ENCODE results near the gene SNUPN. TPM values are rescaled to one million over a fixed set of nuclear protein-coding genes. Genes with fewer than 3 reads are reported as not detected.

Gene SNUPN
- total and polyA plus RNA-seq, 2 of the 8 experiments (the other 6 are each of a cell fraction or from before 2014, with no cell fraction given), result 13.3 to 28.2 TPM

GRCh38 chr15:75663931-75664421 is 38.5 kb upstream of the SNUPN start:
- no peak overlapping the region for H3K18ac ChIP-seq (ENCODE audit: extremely low read depth, low read length)

More at GRCh38 chr15:75663931-75664421, 38.5 kb upstream of the SNUPN start:
- ChIA-PET POLR2A (ENCODE audit: partially characterized antibody) (interaction anchor here (0.6 to 1.6 kb wide), 2 partner anchors 12 to 56 kb away, joined by 3 to 6 read pairs; no protein-coding TSS in a partner anchor), CTCF (ENCODE audit: partially characterized antibody) (interaction anchor here (1.1 kb wide), 1 partner anchor 20 kb away, joined by 3 read pairs; no protein-coding TSS in a partner anchor)
- Histone ChIP-seq H2AFZ (ENCODE audit: low read length) (no peak overlapping the region), H3K27ac (ENCODE audit: low read depth, low read length) (no peak overlapping the region), H3K9me3 (ENCODE audit: insufficient read depth in 2 of 2, low read depth in 1 of 2, low read length in 1 of 2) (no peaks in the 10 kb centered on the region), H4K8ac (ENCODE audit: extremely low read depth, insufficient read depth, low read length) (no peak overlapping the region), H2BK120ac (replicated peaks; ENCODE audit: low read depth, low read length) (no peak overlapping the region), H3K4ac (replicated peaks; ENCODE audit: insufficient read length, low read depth, low read length) (no peak overlapping the region), H3K4me2 (ENCODE audit: insufficient read depth in 1 of 2, low read depth in 2 of 2, low read length in 2 of 2) (no peak overlapping the region), H3K79me2 (ENCODE audit: control insufficient read depth in 1 of 2, insufficient read depth in 2 of 2, low read length in 2 of 2) (no peaks in the 10 kb centered on the region), H3K23ac (ENCODE audit: insufficient read length) (no peak overlapping the region), H3K9ac (replicated peaks in 1 of 4; ENCODE audit: extremely low read depth in 1 of 4, low read depth in 3 of 4, low read length in 3 of 4) (no peak overlapping the region), H3K23me2 (ENCODE audit: low read depth, low read length) (no peaks in the 10 kb centered on the region; the same call in 1 of the 2 replicates), H4K5ac (ENCODE audit: insufficient read length, low read depth, low read length) (no peak overlapping the region), H2AK5ac (ENCODE audit: low read depth, low read length) (no peak overlapping the region), H3K56ac (replicated peaks; ENCODE audit: insufficient read length, low read depth, low read length) (no peak overlapping the region), H3K27me3 (replicated peaks in 1 of 4; ENCODE audit: control insufficient read depth in 3 of 4, extremely low read depth in 1 of 4, insufficient read depth in 3 of 4, low read length in 3 of 4) (peaks cover 0 to 3% (median 0%) of the 10 kb centered on the region in 4 experiments; a peak in 1 of 7 replicates), H3K14ac (ENCODE audit: insufficient read length) (no peak overlapping the region), H4K91ac (replicated peaks; ENCODE audit: insufficient read length, low read length) (no peak overlapping the region), H2BK12ac (ENCODE audit: low read depth, low read length) (no peak overlapping the region), H3K36me3 (ENCODE audit: control insufficient read depth in 2 of 4, insufficient read depth in 4 of 4, low read length in 3 of 4) (no peaks in the 10 kb centered on the region), H4K20me1 (replicated peaks in 1 of 2; ENCODE audit: control insufficient read depth in 1 of 2, insufficient read depth in 2 of 2, low read length in 2 of 2) (peaks cover 4 to 15% of the 10 kb centered on the region in 2 experiments), H3K4me1 (replicated peaks in 1 of 4; ENCODE audit: control insufficient read depth in 3 of 4, insufficient read depth in 4 of 4, low read length in 3 of 4) (peaks cover 0 to 6% (median 2%) of the 10 kb centered on the region in 4 experiments; a peak in 3 of 7 replicates), H3K79me1 (ENCODE audit: low read depth, low read length) (no peaks in the 10 kb centered on the region; the same call in 1 of the 2 replicates), H3K4me3 (ENCODE audit: extremely low read depth in 1 of 4, insufficient read depth in 2 of 4, low read depth in 3 of 4, low read length in 4 of 4) (no peak overlapping the region), H2BK15ac (ENCODE audit: low read length) (no peak overlapping the region), H2BK5ac (ENCODE audit: low read depth, low read length) (no peak overlapping the region), H2BK20ac (ENCODE audit: low read length) (no peak overlapping the region)
- DNase-seq (ENCODE audit: low read depth in 1 of 2, low spot score in 2 of 2), result no peak
- TF ChIP-seq JUN (IDR thresholded peaks at IDR 0.05; ENCODE audit: low read depth, low read length) (no peak), HDAC6 (IDR thresholded peaks at IDR 0.05; ENCODE audit: low read depth, low read length) (no peak), ATF3 (IDR thresholded peaks at IDR 0.05; ENCODE audit: insufficient read depth, low read depth, low read length) (no peak), SUZ12 (IDR thresholded peaks at IDR 0.05; ENCODE audit: low read length) (no peak), RAD21 (IDR thresholded peaks at IDR 0.05 in 1 of 2, conservative IDR thresholded peaks at IDR 0.05 in 1 of 2; ENCODE audit: low read depth in 2 of 2, low read length in 2 of 2) (no peak), RXRA (IDR thresholded peaks at IDR 0.05; ENCODE audit: insufficient read depth, low read depth, low read length) (no peak), CHD2 (IDR thresholded peaks at IDR 0.05; ENCODE audit: low read length) (no peak), YY1 (IDR thresholded peaks at IDR 0.05; ENCODE audit: low read depth, low read length) (no peak), FOSL1 (IDR thresholded peaks at IDR 0.05; ENCODE audit: insufficient read depth, low read depth, low read length) (no peak), TAF7 (optimal IDR thresholded peaks at IDR 0.05; ENCODE audit: borderline replicate concordance, low read depth, low read length) (no peak), TAF1 (IDR thresholded peaks at IDR 0.05; ENCODE audit: low read depth, low read length) (no peak)
- WGBS, 2 experiments (ENCODE audit: extremely low coverage in 1 of 2, insufficient coverage in 1 of 2, insufficient read length in 1 of 2, insufficient replicate concordance in 2 of 2, low coverage in 1 of 2, low lambda C conversion rate in 2 of 2, missing lambda C conversion rate in 1 of 2), result 96% methylated on average over 9 of the region's 11 CpGs; no CpG with 5 or more reads in 1 of the 2 experiments
- FAIRE-seq, result no peak

All from H1 (cell line).